Psoas muscle (tissue), 8 donors: ENCODE results near the gene VSTM2B. TPM values are rescaled to one million over a fixed set of nuclear protein-coding genes. Genes with fewer than 3 reads are reported as not detected.

ENCODE experiments used
- ATAC-seq, 4 donors: fragments of 200-7000 bp; cut with Tn5 transposase; one replicate each; pipeline ENCODE4 v1.9.1; 2020; ENCODE audit warnings: moderate library complexity in 3 of 4, mild to moderate bottlenecking in 2 of 4
- DNase-seq, 2 donors: peaks; one replicate each; pipeline ENCODE4 v3.0.0-alpha.2; 2020
- H3K27ac ChIP-seq: fragments of 200-600 bp; one replicate; pipeline ENCODE4 v1.8.0; 2022
- H3K27me3 ChIP-seq, 3 donors: fragments of 200-600 bp in 1 of 3; one replicate each; pipeline versions ENCODE4 v1.6.1 to v1.8.0; 2013 to 2022; ENCODE audit warnings: low read length in 2 of 3, mild to moderate bottlenecking in 2 of 3, moderate library complexity in 1 of 3; ENCODE audit not compliant: insufficient read depth in 3 of 3
- H3K36me3 ChIP-seq, 2 donors: fragments of 200-600 bp in 1 of 2; one replicate each; pipeline versions ENCODE4 v1.6.1 to v1.8.0; 2013 to 2022; ENCODE audit warnings: low read depth in 1 of 2, mild to moderate bottlenecking in 1 of 2, moderate library complexity in 1 of 2; ENCODE audit not compliant: insufficient read depth in 1 of 2
- H3K4me1 ChIP-seq: fragments of 200-600 bp; one replicate; pipeline ENCODE4 v1.8.0; 2022
- H3K4me3 ChIP-seq: fragments of 200-600 bp; one replicate; pipeline ENCODE4 v1.8.0; 2022; ENCODE audit warnings: mild to moderate bottlenecking
- H3K9me3 ChIP-seq: fragments of 200-600 bp; one replicate; pipeline ENCODE4 v1.8.0; 2022
- WGBS, 3 donors: extraction: QIAGEN DNeasy Blood & Tissue Kit; methylation state at CpG; one replicate each; pipeline versions ENCODE4 v1.1.6 to v1.1.7; 2013; 5-methylcytosine and 5-hydroxymethylcytosine counted together
- intact Hi-C, 2 donors: fragments of 100-400 bp; cut with DNase I; formaldehyde crosslinking; loops; one replicate each; pipeline versions ENCODE4 v1.11.0 to v1.14.2; 2022
- polyA plus RNA-seq, 3 donors: library from polyadenylated mRNA; stranded (reverse); fragments of 200-250 nt; gene quantifications; one replicate each; pipeline ENCODE4 v1.2.3, GENCODE V29; 2013
- total RNA-seq, 4 donors: library from RNA; stranded (reverse); fragmentation: NEBNext Ultra II Directional in 2 of 4; extraction: Animal tissue kit (Norgen Biotek cat#: 25700) in 2 of 4; gene quantifications; one replicate each; pipeline versions ENCODE4 v1.2.1 to v1.2.4, GENCODE V29; 2021 to 2023
- TF ChIP-seq, protein P1 (sequence below): fragments of 200-600 bp; IDR thresholded peaks from one replicate; pipeline ENCODE4 v1.8.0; 2022; ENCODE audit warnings: antibody characterized with exemption
- donor health status: healthy with polysubstance abuse.
- donor health status: DM: no; HTN: no; CAD: no; lungs with moderate emphysema.
- donor health status: Bipolar disorder and iron deficiency.
- donor health status: healthy.
- donor health status: DM: yes; HTN: yes; CAD: no.
- donor health status: DM: no; HTN: no; CAD: no.
- donor health status: DM: no; HTN: no; CAD: no.
- donor health status: DM: yes; HTN: yes; CAD: no.

VSTM2B gene
- total and polyA plus RNA-seq, 7 donors = not detected

DNA sequence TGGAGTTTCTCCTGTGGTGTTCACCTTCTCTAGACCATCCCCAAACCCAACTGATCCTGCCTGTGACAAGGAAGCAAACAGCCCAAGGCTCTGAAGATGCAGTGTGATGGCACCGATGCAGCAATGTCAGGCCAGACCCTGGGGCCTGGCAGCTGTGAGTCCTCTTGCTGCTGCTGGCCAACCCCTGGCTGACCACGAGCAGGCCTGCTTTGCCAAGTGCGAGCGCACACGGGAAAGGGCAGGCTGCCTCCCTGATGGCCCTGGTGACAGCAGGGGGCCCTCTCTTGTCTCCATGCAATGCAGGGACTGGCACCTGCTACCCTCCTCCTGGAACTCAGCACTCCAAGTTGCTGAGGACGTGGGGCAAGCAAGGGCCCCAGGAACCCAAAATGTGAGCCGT is 5.4 kb upstream of the VSTM2B start:
- no peaks in the 10 kb centered on the region for H3K4me1 ChIP-seq
- WGBS, 3 donors = 24 to 44% (median 32%) methylated on average over 7 of the region's 7 CpGs
- peaks cover 0 to 44% (median 10%) of the 10 kb centered on the region in 3 donors for H3K27me3 ChIP-seq
- H3K4me3 ChIP-seq = no peak overlapping the region
- TF ChIP-seq, protein P1, sequence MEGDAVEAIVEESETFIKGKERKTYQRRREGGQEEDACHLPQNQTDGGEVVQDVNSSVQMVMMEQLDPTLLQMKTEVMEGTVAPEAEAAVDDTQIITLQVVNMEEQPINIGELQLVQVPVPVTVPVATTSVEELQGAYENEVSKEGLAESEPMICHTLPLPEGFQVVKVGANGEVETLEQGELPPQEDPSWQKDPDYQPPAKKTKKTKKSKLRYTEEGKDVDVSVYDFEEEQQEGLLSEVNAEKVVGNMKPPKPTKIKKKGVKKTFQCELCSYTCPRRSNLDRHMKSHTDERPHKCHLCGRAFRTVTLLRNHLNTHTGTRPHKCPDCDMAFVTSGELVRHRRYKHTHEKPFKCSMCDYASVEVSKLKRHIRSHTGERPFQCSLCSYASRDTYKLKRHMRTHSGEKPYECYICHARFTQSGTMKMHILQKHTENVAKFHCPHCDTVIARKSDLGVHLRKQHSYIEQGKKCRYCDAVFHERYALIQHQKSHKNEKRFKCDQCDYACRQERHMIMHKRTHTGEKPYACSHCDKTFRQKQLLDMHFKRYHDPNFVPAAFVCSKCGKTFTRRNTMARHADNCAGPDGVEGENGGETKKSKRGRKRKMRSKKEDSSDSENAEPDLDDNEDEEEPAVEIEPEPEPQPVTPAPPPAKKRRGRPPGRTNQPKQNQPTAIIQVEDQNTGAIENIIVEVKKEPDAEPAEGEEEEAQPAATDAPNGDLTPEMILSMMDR = no peak
- ATAC-seq (no peak), DNase-seq (no peak)
- no peaks in the 10 kb centered on the region for H3K9me3 ChIP-seq
- no peaks in the 10 kb centered on the region for H3K36me3 ChIP-seq
- intact Hi-C loops = no loop called here
- H3K27ac ChIP-seq = no peak overlapping the region

DNA sequence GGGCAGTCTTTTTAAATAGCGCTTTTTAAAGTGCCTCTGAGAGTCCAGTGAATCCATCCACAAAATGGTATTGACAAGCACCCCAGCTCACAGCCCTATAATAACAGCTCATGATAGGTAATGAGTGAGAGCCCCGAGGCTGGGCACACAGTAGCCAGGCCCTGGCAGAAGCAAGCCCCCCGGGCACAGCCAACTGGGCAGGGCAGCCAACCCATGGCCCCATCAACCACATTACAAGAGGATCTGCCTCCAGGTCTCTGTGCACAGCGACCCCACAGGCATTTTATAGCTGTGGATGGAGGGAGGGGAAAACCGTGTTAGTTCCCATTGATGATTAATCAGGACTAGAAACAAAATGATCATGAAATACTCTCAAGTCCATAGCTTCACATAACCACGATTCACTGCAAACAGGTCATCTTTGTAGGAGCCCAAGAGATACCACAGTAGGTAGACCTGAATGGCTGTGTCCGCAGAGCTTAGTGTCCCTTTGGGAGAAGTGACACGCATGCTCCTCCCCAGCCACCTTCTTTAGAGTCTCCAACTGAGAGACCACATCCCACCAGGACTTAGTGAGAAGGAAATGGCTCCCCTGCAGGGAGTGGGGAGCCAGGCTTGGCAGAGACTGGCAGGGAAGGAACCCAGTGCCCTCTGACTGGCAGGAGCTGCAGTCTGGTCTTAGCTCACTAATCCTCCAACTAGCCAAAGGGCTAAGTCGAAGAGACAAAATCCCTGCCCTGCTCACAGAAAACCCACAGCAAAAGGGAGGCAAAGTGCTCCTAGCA is 4.3 kb upstream of the VSTM2B start:
- H3K4me1 ChIP-seq = peaks cover 1% of the 10 kb centered on the region
- 60 to 71% (median 66%) methylated on average over 9 of the region's 9 CpGs for WGBS, 3 donors
- TF ChIP-seq, protein P1 = no peak
- no peaks in the 10 kb centered on the region for H3K9me3 ChIP-seq
- intact Hi-C loops = no loop called here
- DNase-seq (no peak), ATAC-seq (no peak)
- H3K27ac ChIP-seq = no peak overlapping the region
- H3K36me3 ChIP-seq = no peaks in the 10 kb centered on the region
- no peak overlapping the region for H3K4me3 ChIP-seq
- peaks cover 0 to 55% (median 9%) of the 10 kb centered on the region in 3 donors for H3K27me3 ChIP-seq

DNA sequence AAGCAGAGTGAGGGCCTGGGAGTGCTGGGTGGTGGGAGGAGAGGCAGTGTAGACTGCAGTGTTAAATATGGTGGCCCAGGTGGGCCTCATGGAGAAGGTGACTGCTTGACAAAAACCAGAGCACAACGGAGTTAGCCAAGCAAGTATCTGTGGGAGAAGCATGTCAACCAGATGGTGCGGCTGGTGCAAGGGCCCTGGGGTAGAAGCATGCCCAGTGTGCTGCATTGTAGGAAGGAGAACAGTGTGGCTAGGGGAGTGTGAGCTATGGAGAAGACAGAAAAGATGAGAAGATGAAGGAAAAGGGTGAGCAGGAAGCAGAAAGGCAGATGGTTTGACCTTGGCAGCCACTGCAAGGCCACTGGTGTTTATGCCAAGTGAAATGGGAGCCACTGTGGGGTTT is 2.2 kb upstream of the VSTM2B start:
- H3K4me3 ChIP-seq = no peak overlapping the region
- WGBS, 3 donors = 86 to 95% (median 86%) methylated on average over 2 of the region's 2 CpGs
- H3K9me3 ChIP-seq = no peaks in the 10 kb centered on the region
- intact Hi-C loops = no loop called here
- H3K27ac ChIP-seq = no peak overlapping the region
- peaks cover 12% of the 10 kb centered on the region for H3K4me1 ChIP-seq
- no peak for DNase-seq
- peaks cover 0 to 70% (median 26%) of the 10 kb centered on the region in 3 donors for H3K27me3 ChIP-seq
- TF ChIP-seq, protein P1 = no peak
- no peaks in the 10 kb centered on the region for H3K36me3 ChIP-seq
- no peak for ATAC-seq

DNA sequence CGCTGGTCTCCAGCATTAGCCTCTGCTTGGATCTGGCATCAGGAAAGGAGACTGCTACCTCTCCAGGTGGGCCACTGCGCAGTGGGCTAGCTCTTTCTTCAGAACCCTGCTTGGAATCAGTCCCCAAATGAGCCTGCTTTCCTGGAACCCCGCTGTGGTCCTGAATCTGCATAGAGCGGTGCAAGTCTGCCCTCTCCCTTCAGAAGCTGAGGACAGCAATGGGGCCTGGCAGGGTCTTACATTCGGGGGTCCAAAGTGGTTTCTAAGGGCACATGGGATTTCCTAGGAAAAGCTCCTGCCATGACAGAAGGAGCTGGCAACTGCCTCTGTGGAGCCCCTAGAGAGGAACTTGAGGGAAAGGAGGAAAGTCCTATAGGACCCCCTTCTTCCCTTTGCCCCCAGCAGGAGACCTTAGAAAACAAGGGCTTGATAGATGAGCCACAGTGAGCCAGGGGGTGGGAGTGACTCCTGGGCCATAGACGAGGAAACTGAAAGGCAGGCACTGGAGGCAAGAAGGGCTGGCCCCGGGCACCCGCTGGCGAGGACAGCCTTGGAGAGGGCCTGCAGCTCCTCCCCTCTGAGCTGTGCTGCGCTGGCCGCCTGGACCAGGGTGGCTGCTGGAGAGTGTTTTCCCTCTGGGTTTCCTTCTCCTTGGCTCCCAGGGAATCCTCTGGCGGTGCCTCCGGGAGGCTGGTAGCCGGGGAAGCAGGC is 1.4 kb upstream of the VSTM2B start:
- H3K27ac ChIP-seq = no peak overlapping the region
- TF ChIP-seq, protein P1 = no peak
- H3K4me1 ChIP-seq = peaks cover 12% of the 10 kb centered on the region
- H3K27me3 ChIP-seq = peaks cover 0 to 78% (median 34%) of the 10 kb centered on the region in 3 donors
- 7 to 12% (median 11%) methylated on average over 12 to 14 of the region's 14 CpGs for WGBS, 3 donors
- no peaks in the 10 kb centered on the region for H3K36me3 ChIP-seq
- no peaks in the 10 kb centered on the region for H3K9me3 ChIP-seq
- H3K4me3 ChIP-seq = no peak overlapping the region
- ATAC-seq = no peak
- intact Hi-C loops = no loop called here
- peak in 1 of 2 donors; percentile 39 for DNase-seq
